Measurements from ENCODE around the gene CACNG4. TPM values are rescaled to one million over a fixed set of nuclear protein-coding genes. Genes with fewer than 3 reads are reported as not detected.

CACNG4 gene
- total RNA-seq, 1 donor from 2014 or later: not detected

GRCh38 chr17:67041941-67042899 is 77.7 kb downstream of the CACNG4 start:
- DNase-seq (ENCODE audit: low read depth in 2 of 2): no peak

GRCh38 chr17:67043283-67043682 is 78.8 kb downstream of the CACNG4 start:
- DNase-seq (ENCODE audit: low read depth in 2 of 2): no peak

- no peak for DNase-seq (ENCODE audit: low read depth in 2 of 2)
Observed at GRCh38 chr17:67044016-67044772, 79.7 kb downstream of the CACNG4 start, which contains the start of gene CACNG1. CACNG1 (plus strand) TSS chr17:67044554; CDS start chr17:67044661, 107 bp downstream.

- DNase-seq (ENCODE audit: low read depth in 2 of 2): no peak
Observed at GRCh38 chr17:67044940-67045339, 80.4 kb downstream of the CACNG4 start.

- no peak for DNase-seq (ENCODE audit: low read depth in 2 of 2)
Observed at GRCh38 chr17:67046398-67046797, 81.9 kb downstream of the CACNG4 start.

GRCh38 chr17:67047382-67047781 is 82.9 kb downstream of the CACNG4 start:
- no peak for DNase-seq (ENCODE audit: low read depth in 2 of 2)

GRCh38 chr17:67049025-67049739 is 84.7 kb downstream of the CACNG4 start:
- DNase-seq (ENCODE audit: low read depth in 2 of 2): no peak

GRCh38 chr17:67050066-67050465 is 85.6 kb downstream of the CACNG4 start:
- no peak for DNase-seq (ENCODE audit: low read depth in 2 of 2)

GRCh38 chr17:67050471-67051154 is 86.1 kb downstream of the CACNG4 start:
- DNase-seq (ENCODE audit: low read depth in 2 of 2): no peak

GRCh38 chr17:67051155-67051538 is 86.6 kb downstream of the CACNG4 start:
- DNase-seq (ENCODE audit: low read depth in 2 of 2): no peak

- DNase-seq (ENCODE audit: low read depth in 2 of 2): no peak
Observed at GRCh38 chr17:67051837-67052236, 87.3 kb downstream of the CACNG4 start.

GRCh38 chr17:67052720-67053437 is 88.4 kb downstream of the CACNG4 start:
- DNase-seq (ENCODE audit: low read depth in 2 of 2): no peak

GRCh38 chr17:67053438-67054000 is 89.0 kb downstream of the CACNG4 start:
- DNase-seq (ENCODE audit: low read depth in 2 of 2): no peak

GRCh38 chr17:67054011-67054591 is 89.6 kb downstream of the CACNG4 start:
- DNase-seq (ENCODE audit: low read depth in 2 of 2): no peak

- no peak for DNase-seq (ENCODE audit: low read depth in 2 of 2)
Observed at GRCh38 chr17:67054608-67055007, 90.1 kb downstream of the CACNG4 start.

- DNase-seq (ENCODE audit: low read depth in 2 of 2): no peak
Observed at GRCh38 chr17:67055041-67055443, 90.5 kb downstream of the CACNG4 start.

- no peak for DNase-seq (ENCODE audit: low read depth in 2 of 2)
Observed at GRCh38 chr17:67055811-67056745, 91.6 kb downstream of the CACNG4 start.

- no peak for DNase-seq (ENCODE audit: low read depth in 2 of 2)
Observed at GRCh38 chr17:67056746-67057490, 92.4 kb downstream of the CACNG4 start.
